GM12865 (cell line): ENCODE measurements around the gene OR2A25.

Experiments
- DNase-seq: peaks from one replicate; pipeline ENCODE4 v3.0.0; 2010; ENCODE audit warnings: low read depth
- H3K4me3 ChIP-seq: 2 replicates; pipeline ENCODE4 v1.5.1; 2011; ENCODE audit warnings: mild to moderate bottlenecking, low read depth, low read length, control low read depth
- TF ChIP-seq, protein P1 (sequence below): IDR thresholded peaks from 2 replicates; pipeline ENCODE4 v1.5.1; 2011; ENCODE audit warnings: low read length, control low read depth, low read depth, inconsistent platforms; ENCODE audit not compliant: insufficient read depth; ENCODE audit errors: missing control alignments

The OR2A25 gene

DNA sequence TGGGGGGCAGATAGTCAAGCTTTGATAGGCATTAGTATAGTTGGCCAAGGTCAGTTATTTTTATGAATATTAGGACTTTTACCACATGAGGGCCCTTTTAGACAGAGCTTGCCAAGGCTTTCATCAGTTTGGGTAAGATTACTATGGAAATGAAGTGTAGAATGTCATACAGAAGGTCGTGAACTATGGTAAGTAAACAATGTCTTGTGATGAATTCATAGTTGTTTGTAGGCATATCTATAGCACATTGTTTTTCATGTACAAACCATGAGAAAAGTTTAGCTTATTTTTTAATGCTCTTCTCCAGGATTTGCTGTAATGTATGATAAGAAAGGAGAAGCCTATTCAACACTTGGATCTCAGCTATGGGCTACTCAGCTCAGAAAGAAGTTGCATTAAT lies 44.0 kb downstream of the OR2A25 start:
- no peak for DNase-seq
- TF ChIP-seq, protein P1, sequence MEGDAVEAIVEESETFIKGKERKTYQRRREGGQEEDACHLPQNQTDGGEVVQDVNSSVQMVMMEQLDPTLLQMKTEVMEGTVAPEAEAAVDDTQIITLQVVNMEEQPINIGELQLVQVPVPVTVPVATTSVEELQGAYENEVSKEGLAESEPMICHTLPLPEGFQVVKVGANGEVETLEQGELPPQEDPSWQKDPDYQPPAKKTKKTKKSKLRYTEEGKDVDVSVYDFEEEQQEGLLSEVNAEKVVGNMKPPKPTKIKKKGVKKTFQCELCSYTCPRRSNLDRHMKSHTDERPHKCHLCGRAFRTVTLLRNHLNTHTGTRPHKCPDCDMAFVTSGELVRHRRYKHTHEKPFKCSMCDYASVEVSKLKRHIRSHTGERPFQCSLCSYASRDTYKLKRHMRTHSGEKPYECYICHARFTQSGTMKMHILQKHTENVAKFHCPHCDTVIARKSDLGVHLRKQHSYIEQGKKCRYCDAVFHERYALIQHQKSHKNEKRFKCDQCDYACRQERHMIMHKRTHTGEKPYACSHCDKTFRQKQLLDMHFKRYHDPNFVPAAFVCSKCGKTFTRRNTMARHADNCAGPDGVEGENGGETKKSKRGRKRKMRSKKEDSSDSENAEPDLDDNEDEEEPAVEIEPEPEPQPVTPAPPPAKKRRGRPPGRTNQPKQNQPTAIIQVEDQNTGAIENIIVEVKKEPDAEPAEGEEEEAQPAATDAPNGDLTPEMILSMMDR, result no peak
- no peak overlapping the region for H3K4me3 ChIP-seq

DNA sequence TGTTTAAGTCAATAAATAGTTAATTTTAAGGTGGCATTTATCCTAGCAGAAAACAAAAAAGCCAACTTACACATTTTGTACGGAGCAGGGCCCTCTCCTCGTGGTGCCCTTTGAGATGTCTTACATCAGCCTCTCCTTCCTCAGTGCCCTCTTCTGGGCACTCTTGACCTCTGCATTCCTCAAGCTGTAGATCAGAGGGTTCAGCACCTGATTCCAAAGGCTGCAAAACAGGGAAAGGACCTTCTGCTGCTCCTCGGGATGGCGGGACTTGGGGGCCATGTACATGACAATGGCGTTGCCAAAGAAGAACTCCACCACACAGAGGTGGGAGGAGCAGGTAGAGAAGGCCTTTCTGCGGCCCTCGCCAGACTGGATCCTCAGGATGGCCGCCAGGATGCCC lies 48.7 kb downstream of the OR2A25 start:
- TF ChIP-seq, protein P1, result no peak
- no peak overlapping the region for H3K4me3 ChIP-seq
- no peak for DNase-seq

DNA sequence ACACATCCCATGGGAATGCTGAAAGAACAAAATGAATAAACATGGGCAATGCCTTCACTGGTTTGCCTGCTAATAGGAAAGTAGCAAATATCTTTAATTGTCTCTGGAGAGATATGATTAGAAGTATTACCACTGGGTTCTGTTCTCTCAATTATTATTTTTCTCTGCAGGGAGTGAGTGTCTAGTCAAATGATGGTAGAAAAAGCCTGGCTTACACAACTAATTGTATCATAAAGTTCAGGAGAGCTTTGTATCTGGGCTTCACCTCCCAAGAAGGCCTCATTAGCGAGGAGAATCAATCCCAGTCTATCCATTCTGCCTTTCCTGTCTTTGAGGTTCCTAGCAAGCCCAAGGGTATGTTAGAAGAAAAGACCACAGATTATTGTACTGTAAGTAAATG lies 53.3 kb downstream of the OR2A25 start, which contains the start of gene OR2A14:
Gene OR2A14 (plus strand): TSS at position 301 of the 400 bp plus-strand sequence. CDS start 5,937 bp downstream, outside the sequence.
- TF ChIP-seq, protein P1, result no peak
- H3K4me3 ChIP-seq, result no peak within 1 kb of the TSS
- no peak for DNase-seq
